ENCODE measurements around the gene C1GALT1C1L.

GRCh38 chr2:43708178-43708577 is 31.9 kb upstream of the C1GALT1C1L start:
- TF ChIP-seq, protein P1, sequence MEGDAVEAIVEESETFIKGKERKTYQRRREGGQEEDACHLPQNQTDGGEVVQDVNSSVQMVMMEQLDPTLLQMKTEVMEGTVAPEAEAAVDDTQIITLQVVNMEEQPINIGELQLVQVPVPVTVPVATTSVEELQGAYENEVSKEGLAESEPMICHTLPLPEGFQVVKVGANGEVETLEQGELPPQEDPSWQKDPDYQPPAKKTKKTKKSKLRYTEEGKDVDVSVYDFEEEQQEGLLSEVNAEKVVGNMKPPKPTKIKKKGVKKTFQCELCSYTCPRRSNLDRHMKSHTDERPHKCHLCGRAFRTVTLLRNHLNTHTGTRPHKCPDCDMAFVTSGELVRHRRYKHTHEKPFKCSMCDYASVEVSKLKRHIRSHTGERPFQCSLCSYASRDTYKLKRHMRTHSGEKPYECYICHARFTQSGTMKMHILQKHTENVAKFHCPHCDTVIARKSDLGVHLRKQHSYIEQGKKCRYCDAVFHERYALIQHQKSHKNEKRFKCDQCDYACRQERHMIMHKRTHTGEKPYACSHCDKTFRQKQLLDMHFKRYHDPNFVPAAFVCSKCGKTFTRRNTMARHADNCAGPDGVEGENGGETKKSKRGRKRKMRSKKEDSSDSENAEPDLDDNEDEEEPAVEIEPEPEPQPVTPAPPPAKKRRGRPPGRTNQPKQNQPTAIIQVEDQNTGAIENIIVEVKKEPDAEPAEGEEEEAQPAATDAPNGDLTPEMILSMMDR (IDR thresholded peaks at IDR 0.05): no peak
- TF ChIP-seq POLR2A (IDR thresholded peaks at IDR 0.05): no peak
